ENCODE data around the gene RALY. TPM values are rescaled to one million over a fixed set of nuclear protein-coding genes. Genes with fewer than 3 reads are reported as not detected.

RALY gene
- total RNA-seq, 1 experiment from 2014 or later, result 119 TPM

DNA sequence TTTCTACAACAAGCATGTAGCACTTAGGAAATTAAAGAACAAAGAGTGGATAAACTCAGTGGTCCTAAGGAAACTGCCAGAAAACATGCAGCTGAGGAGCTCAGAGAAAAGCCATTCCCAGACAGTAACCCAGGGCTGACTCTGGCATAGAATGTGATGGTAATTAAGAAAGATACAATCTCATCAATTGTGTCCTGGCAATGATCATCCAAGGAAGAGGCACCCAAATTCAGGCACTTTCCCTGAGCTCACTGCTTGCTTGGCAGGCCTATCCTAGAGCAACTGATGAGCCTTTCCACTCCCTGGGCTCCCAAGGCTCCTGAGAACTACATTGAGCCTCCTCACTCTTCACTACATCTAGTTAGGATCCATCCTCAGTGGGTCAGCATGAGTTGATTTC is 102.1 kb downstream of the RALY start:
- TF ChIP-seq YY1 (IDR thresholded peaks at IDR 0.05; ENCODE audit: extremely low read depth, insufficient replicate concordance, low read depth, low read length), result no peak
- TF ChIP-seq POLR2AphosphoS5 (IDR thresholded peaks at IDR 0.05; ENCODE audit: low read depth, low read length), result peak; percentile 21; the same call in 1 of the 2 replicates
- no peak overlapping the region for H3K4me3 ChIP-seq (replicated peaks in 1 of 2; ENCODE audit: low read depth in 1 of 2, low read length in 2 of 2)
- ChIA-PET POLR2A (no interaction called here), CTCF (no interaction called here), RAD21 (ENCODE audit: low non-redundant PET in 1 of 2, low total read pairs in 2 of 2, uncharacterized antibody in 2 of 2, unreplicated experiment in 2 of 2) (no interaction called here)
- intact Hi-C loops (cut with micrococcal nuclease), result no loop called here
- H3K27me3 ChIP-seq (ENCODE audit: insufficient read depth, low read length), result no peaks in the 10 kb centered on the region
- DNase-seq (ENCODE audit: low read depth, low spot score) (no peak), ATAC-seq (no peak)
- H3K4me1 ChIP-seq (ENCODE audit: control insufficient read depth in 1 of 2, insufficient read depth in 2 of 2, low read length in 2 of 2), result no peaks in the 10 kb centered on the region
- no peak overlapping the region for H2AFZ ChIP-seq (ENCODE audit: low read depth, low read length, poor library complexity, severe bottlenecking)
- H3K79me2 ChIP-seq (ENCODE audit: insufficient read depth, low read length), result peaks cover 96% of the 10 kb centered on the region
- H3K9ac ChIP-seq (ENCODE audit: low read length), result no peak overlapping the region
- BruUV-seq (replicated peaks), result no TSS peak
- no peaks in the 10 kb centered on the region for H3K9me3 ChIP-seq (ENCODE audit: control insufficient read depth in 1 of 2, insufficient read depth in 1 of 2, low read depth in 1 of 2, low read length in 2 of 2)
- H3K27ac ChIP-seq (ENCODE audit: low read depth, low read length), result no peak overlapping the region
- H4K20me1 ChIP-seq (ENCODE audit: insufficient read depth), result peaks cover 22% of the 10 kb centered on the region; the same call in 1 of the 2 replicates
- no peak overlapping the region for H3K4me2 ChIP-seq (ENCODE audit: low read length)
- H3K36me3 ChIP-seq (ENCODE audit: control insufficient read depth in 1 of 2, insufficient read depth in 2 of 2, low read length in 2 of 2), result peaks cover 68 to 73% of the 10 kb centered on the region in 2 experiments
- H3K9me2 ChIP-seq (ENCODE audit: insufficient read depth), result no peaks in the 10 kb centered on the region

DNA sequence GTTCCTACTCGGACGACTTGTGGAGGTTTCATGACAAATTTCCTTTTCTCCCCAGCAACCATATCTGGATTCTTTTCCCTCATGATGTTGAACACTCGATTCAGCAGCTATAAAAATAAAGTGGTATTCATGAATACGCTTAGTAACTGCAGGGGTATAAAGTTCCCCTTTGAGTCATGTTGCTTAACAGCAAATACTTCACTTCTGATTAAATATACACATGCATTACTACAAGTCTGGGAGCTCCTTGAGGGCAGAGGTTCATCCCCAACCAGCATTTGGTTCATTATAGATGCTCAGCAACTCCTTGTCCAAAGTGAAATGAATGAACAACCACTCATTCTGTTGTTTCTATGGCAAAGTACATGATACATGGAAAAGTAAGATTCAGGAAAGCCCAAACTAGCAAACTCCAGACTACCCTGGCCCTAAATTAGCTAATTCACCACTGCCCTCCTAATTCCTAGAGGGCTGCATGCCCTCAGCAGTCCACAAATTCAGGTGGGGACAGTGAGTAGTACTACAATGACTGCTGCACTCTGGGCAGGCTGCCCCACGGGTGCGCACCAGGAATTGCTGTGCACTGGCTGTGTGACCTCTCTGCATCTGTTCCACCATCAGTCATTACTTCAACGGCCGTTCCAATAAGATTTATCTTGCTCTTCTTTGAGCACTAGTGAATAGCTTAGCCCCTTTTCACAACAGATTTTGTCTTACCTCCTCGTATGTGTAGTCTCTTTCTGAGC is 103.2 kb downstream of the RALY start:
- H3K9ac ChIP-seq (ENCODE audit: low read length), result no peak overlapping the region
- BruUV-seq (replicated peaks), result no TSS peak
- no peak overlapping the region for H3K4me2 ChIP-seq (ENCODE audit: low read length)
- no peaks in the 10 kb centered on the region for H3K9me3 ChIP-seq (ENCODE audit: control insufficient read depth in 1 of 2, insufficient read depth in 1 of 2, low read depth in 1 of 2, low read length in 2 of 2)
- H3K4me3 ChIP-seq (replicated peaks in 1 of 2; ENCODE audit: low read depth in 1 of 2, low read length in 2 of 2), result no peak overlapping the region
- H3K27me3 ChIP-seq (ENCODE audit: insufficient read depth, low read length), result no peaks in the 10 kb centered on the region
- no peaks in the 10 kb centered on the region for H3K9me2 ChIP-seq (ENCODE audit: insufficient read depth)
- H3K27ac ChIP-seq (ENCODE audit: low read depth, low read length), result no peak overlapping the region
- H4K20me1 ChIP-seq (ENCODE audit: insufficient read depth), result peaks cover 24% of the 10 kb centered on the region; the same call in 1 of the 2 replicates
- no peak for DNase-seq (ENCODE audit: low read depth, low spot score)
- intact Hi-C loops (cut with micrococcal nuclease), result no loop called here
- ChIA-PET CTCF (interaction anchor here (0.5 kb wide), 1 partner anchor 648 kb away, joined by 3 read pairs; no protein-coding TSS in a partner anchor), POLR2A (interaction anchor here (1.2 kb wide), 1 partner anchor 15 kb away, joined by 5 read pairs; the partner anchor contains the start of gene EIF2S2), RAD21 (ENCODE audit: low non-redundant PET in 1 of 2, low total read pairs in 2 of 2, uncharacterized antibody in 2 of 2, unreplicated experiment in 2 of 2) (no interaction called here)
- no peak for ATAC-seq
- no peak overlapping the region for H2AFZ ChIP-seq (ENCODE audit: low read depth, low read length, poor library complexity, severe bottlenecking)
- H3K4me1 ChIP-seq (ENCODE audit: control insufficient read depth in 1 of 2, insufficient read depth in 2 of 2, low read length in 2 of 2), result no peaks in the 10 kb centered on the region
- peaks cover 69 to 70% of the 10 kb centered on the region in 2 experiments for H3K36me3 ChIP-seq (ENCODE audit: control insufficient read depth in 1 of 2, insufficient read depth in 2 of 2, low read length in 2 of 2)
- peaks cover 98% of the 10 kb centered on the region for H3K79me2 ChIP-seq (ENCODE audit: insufficient read depth, low read length)
- TF ChIP-seq, protein P1, sequence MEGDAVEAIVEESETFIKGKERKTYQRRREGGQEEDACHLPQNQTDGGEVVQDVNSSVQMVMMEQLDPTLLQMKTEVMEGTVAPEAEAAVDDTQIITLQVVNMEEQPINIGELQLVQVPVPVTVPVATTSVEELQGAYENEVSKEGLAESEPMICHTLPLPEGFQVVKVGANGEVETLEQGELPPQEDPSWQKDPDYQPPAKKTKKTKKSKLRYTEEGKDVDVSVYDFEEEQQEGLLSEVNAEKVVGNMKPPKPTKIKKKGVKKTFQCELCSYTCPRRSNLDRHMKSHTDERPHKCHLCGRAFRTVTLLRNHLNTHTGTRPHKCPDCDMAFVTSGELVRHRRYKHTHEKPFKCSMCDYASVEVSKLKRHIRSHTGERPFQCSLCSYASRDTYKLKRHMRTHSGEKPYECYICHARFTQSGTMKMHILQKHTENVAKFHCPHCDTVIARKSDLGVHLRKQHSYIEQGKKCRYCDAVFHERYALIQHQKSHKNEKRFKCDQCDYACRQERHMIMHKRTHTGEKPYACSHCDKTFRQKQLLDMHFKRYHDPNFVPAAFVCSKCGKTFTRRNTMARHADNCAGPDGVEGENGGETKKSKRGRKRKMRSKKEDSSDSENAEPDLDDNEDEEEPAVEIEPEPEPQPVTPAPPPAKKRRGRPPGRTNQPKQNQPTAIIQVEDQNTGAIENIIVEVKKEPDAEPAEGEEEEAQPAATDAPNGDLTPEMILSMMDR (IDR thresholded peaks at IDR 0.05 in 2 of 3, conservative IDR thresholded peaks at IDR 0.05 in 1 of 3; ENCODE audit: borderline replicate concordance in 1 of 3, insufficient read depth in 1 of 3, low read depth in 2 of 3, low read length in 2 of 3), result no peak
- TF ChIP-seq ZFX (IDR thresholded peaks at IDR 0.05), result no peak
- TF ChIP-seq, protein P2, sequence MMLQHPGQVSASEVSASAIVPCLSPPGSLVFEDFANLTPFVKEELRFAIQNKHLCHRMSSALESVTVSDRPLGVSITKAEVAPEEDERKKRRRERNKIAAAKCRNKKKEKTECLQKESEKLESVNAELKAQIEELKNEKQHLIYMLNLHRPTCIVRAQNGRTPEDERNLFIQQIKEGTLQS (IDR thresholded peaks at IDR 0.05), result no peak
- TF ChIP-seq, protein P3, sequence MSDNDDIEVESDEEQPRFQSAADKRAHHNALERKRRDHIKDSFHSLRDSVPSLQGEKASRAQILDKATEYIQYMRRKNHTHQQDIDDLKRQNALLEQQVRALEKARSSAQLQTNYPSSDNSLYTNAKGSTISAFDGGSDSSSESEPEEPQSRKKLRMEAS (IDR thresholded peaks at IDR 0.05), result no peak
- TF ChIP-seq CBX3 (IDR thresholded peaks at IDR 0.05; ENCODE audit: low read depth), result no peak
- no peak for TF ChIP-seq POLR2A (IDR thresholded peaks at IDR 0.05; ENCODE audit: borderline replicate concordance, extremely low read depth, insufficient read depth, insufficient read length)
- TF ChIP-seq, protein P4, sequence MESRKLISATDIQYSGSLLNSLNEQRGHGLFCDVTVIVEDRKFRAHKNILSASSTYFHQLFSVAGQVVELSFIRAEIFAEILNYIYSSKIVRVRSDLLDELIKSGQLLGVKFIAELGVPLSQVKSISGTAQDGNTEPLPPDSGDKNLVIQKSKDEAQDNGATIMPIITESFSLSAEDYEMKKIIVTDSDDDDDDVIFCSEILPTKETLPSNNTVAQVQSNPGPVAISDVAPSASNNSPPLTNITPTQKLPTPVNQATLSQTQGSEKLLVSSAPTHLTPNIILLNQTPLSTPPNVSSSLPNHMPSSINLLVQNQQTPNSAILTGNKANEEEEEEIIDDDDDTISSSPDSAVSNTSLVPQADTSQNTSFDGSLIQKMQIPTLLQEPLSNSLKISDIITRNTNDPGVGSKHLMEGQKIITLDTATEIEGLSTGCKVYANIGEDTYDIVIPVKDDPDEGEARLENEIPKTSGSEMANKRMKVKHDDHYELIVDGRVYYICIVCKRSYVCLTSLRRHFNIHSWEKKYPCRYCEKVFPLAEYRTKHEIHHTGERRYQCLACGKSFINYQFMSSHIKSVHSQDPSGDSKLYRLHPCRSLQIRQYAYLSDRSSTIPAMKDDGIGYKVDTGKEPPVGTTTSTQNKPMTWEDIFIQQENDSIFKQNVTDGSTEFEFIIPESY (IDR thresholded peaks at IDR 0.05; ENCODE audit: extremely low read depth, insufficient replicate concordance, low read length), result no peak
- TF ChIP-seq EZH2 (IDR thresholded peaks at IDR 0.05), result no peak
- no peak for TF ChIP-seq EGR1 (IDR thresholded peaks at IDR 0.05; ENCODE audit: low read depth)
- no peak for TF ChIP-seq SP1 (IDR thresholded peaks at IDR 0.05; ENCODE audit: low read depth)
- no peak for TF ChIP-seq CEBPB (IDR thresholded peaks at IDR 0.05; ENCODE audit: low read depth)
- no peak for TF ChIP-seq TCF7L2 (IDR thresholded peaks at IDR 0.05; ENCODE audit: borderline replicate concordance, extremely low read depth, insufficient read depth, insufficient read length)
- no peak for TF ChIP-seq JUND (IDR thresholded peaks at IDR 0.05)
- TF ChIP-seq ELF1 (IDR thresholded peaks at IDR 0.05; ENCODE audit: borderline replicate concordance, low read depth), result no peak

Data from HCT116 (cell line).